ENCODE results near the gene DYNAP. TPM values are rescaled to one million over a fixed set of nuclear protein-coding genes. Genes with fewer than 3 reads are reported as not detected.

DYNAP gene
- total and polyA plus RNA-seq, 10 of the 15 experiments (the other 5 are each of a cell fraction or from before 2014, with no cell fraction given), result not detected

DNA sequence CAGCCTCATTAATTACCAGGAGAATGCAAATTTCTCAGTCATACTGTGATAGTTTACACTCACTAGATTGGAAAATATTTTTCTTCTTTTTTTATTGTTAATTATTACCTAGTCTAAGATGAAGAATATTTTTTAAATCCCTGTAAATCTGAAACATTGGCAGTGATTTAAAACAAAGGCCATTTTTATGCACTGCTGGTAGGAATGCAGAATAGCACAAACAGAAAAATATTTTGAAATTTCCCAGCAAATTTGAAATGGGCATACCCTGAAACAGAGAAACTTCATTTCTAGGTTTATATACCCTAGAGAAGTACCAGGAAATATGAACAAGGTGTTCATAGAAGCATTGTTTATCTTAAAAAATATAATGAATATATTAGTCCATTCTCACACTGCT is 31.0 kb downstream of the DYNAP start:
- ChIA-PET POLR2A (no interaction called here), CTCF (no interaction called here)
- no peak for FAIRE-seq

More for the DNA sequence above, 31.0 kb downstream of the DYNAP start:
- in situ Hi-C loops (cut with MboI) (no loop called here), intact Hi-C loops (cut with micrococcal nuclease; ENCODE audit: unreplicated experiment) (no loop called here)
- DNase-seq (ENCODE audit: low read depth, low spot score) (no peak), ATAC-seq (no peak)
- Histone ChIP-seq H3K36me3 (ENCODE audit: control insufficient read depth in 2 of 2, insufficient read depth in 2 of 2, low read length in 1 of 2) (no peaks in the 10 kb centered on the region), H3K4me1 (ENCODE audit: control insufficient read depth, insufficient read depth, low read length) (no peaks in the 10 kb centered on the region), H3K9me3 (replicated peaks; ENCODE audit: control insufficient read depth, insufficient read depth, low read length) (no peaks in the 10 kb centered on the region), H3K4me2 (ENCODE audit: control insufficient read depth, insufficient read depth) (no peak overlapping the region), H2AFZ (ENCODE audit: control insufficient read depth, low read depth, low read length) (no peak overlapping the region), H3K27ac (ENCODE audit: control insufficient read depth, insufficient read depth) (no peak overlapping the region), H3K27me3 (replicated peaks in 1 of 2; ENCODE audit: control insufficient read depth in 2 of 2, insufficient read depth in 2 of 2, low read length in 1 of 2) (no peaks in the 10 kb centered on the region), H3K9ac (ENCODE audit: control insufficient read depth, insufficient read depth, low read length) (no peak overlapping the region), H4K20me1 (ENCODE audit: control insufficient read depth, insufficient read depth) (no peaks in the 10 kb centered on the region), H3K4me3 (no peak overlapping the region), H3K79me2 (ENCODE audit: control insufficient read depth, insufficient read depth, low read length) (no peaks in the 10 kb centered on the region)
- no TSS peak for BruUV-seq (replicated peaks)
- ChIA-PET RAD21 (ENCODE audit: unreplicated experiment) (no interaction called here), SMC1A (ENCODE audit: uncharacterized antibody, unreplicated experiment) (interaction anchor here (0.6 kb wide), 1 partner anchor 123 kb away, joined by 3 read pairs; no protein-coding TSS in a partner anchor)
- no peak for TF ChIP-seq NFXL1 (IDR thresholded peaks at IDR 0.05; ENCODE audit: borderline replicate concordance)
- no peak for TF ChIP-seq FOS (IDR thresholded peaks at IDR 0.05; ENCODE audit: borderline replicate concordance, extremely low read depth, insufficient read length)
- TF ChIP-seq MEF2B (IDR thresholded peaks at IDR 0.05; ENCODE audit: partially characterized antibody, poor library complexity, severe bottlenecking), result no peak
- TF ChIP-seq BACH1 (IDR thresholded peaks at IDR 0.05; ENCODE audit: borderline replicate concordance), result no peak
- TF ChIP-seq, protein P1, sequence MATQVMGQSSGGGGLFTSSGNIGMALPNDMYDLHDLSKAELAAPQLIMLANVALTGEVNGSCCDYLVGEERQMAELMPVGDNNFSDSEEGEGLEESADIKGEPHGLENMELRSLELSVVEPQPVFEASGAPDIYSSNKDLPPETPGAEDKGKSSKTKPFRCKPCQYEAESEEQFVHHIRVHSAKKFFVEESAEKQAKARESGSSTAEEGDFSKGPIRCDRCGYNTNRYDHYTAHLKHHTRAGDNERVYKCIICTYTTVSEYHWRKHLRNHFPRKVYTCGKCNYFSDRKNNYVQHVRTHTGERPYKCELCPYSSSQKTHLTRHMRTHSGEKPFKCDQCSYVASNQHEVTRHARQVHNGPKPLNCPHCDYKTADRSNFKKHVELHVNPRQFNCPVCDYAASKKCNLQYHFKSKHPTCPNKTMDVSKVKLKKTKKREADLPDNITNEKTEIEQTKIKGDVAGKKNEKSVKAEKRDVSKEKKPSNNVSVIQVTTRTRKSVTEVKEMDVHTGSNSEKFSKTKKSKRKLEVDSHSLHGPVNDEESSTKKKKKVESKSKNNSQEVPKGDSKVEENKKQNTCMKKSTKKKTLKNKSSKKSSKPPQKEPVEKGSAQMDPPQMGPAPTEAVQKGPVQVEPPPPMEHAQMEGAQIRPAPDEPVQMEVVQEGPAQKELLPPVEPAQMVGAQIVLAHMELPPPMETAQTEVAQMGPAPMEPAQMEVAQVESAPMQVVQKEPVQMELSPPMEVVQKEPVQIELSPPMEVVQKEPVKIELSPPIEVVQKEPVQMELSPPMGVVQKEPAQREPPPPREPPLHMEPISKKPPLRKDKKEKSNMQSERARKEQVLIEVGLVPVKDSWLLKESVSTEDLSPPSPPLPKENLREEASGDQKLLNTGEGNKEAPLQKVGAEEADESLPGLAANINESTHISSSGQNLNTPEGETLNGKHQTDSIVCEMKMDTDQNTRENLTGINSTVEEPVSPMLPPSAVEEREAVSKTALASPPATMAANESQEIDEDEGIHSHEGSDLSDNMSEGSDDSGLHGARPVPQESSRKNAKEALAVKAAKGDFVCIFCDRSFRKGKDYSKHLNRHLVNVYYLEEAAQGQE (IDR thresholded peaks at IDR 0.05; ENCODE audit: low read depth, low read length), result no peak
- TF ChIP-seq CEBPB (IDR thresholded peaks at IDR 0.05; ENCODE audit: borderline replicate concordance in 1 of 2, low read depth in 2 of 2, low read length in 2 of 2), result no peak
- TF ChIP-seq ESRRA (IDR thresholded peaks at IDR 0.05; ENCODE audit: low read length), result no peak
- no peak for TF ChIP-seq KAT2A (conservative IDR thresholded peaks at IDR 0.05; ENCODE audit: control insufficient read depth, low read depth, low read length)
- TF ChIP-seq CHD1 (IDR thresholded peaks at IDR 0.05; ENCODE audit: low read depth, low read length), result no peak
- no peak for TF ChIP-seq FOXM1 (IDR thresholded peaks at IDR 0.05; ENCODE audit: low read depth, low read length)
- TF ChIP-seq RFX5 (IDR thresholded peaks at IDR 0.05; ENCODE audit: low read depth, low read length), result no peak
- no peak for TF ChIP-seq POLR2AphosphoS5 (IDR thresholded peaks at IDR 0.05; ENCODE audit: low read length)
